Trophoblast cell (in vitro differentiated cells and primary cell): ENCODE data around the gene RRAS.
A peak's percentile ranks its signal among the peaks of the same experiment; 100 is the strongest.

Experiments used
- DNase-seq, 2 donors: peaks; one replicate each; pipeline ENCODE4 v3.0.0-alpha.2; 2016
- H2AFZ ChIP-seq: 2 replicates; pipeline ENCODE4 v1.6.1; 2013; ENCODE audit warnings: low read length, moderate library complexity, mild to moderate bottlenecking; ENCODE audit not compliant: insufficient read depth, poor library complexity
- H2AK5ac ChIP-seq: 2 replicates; pipeline ENCODE4 v1.6.1; 2013; ENCODE audit warnings: mild to moderate bottlenecking, low read length
- H2BK120ac ChIP-seq: 2 replicates; pipeline ENCODE4 v1.6.1; 2013; ENCODE audit warnings: low read length, mild to moderate bottlenecking, moderate library complexity; ENCODE audit not compliant: insufficient read depth, poor library complexity
- H2BK12ac ChIP-seq: 2 replicates; pipeline ENCODE4 v1.6.1; 2013; ENCODE audit warnings: mild to moderate bottlenecking, low read length, moderate library complexity
- H2BK5ac ChIP-seq: 2 replicates; pipeline ENCODE4 v1.6.1; 2013; ENCODE audit warnings: low read length, low read depth, moderate library complexity, mild to moderate bottlenecking; ENCODE audit not compliant: poor library complexity
- H3K14ac ChIP-seq: 2 replicates; pipeline ENCODE4 v1.6.1; 2013; ENCODE audit warnings: mild to moderate bottlenecking, low read length
- H3K18ac ChIP-seq: 2 replicates; pipeline ENCODE4 v1.6.1; 2013; ENCODE audit warnings: mild to moderate bottlenecking, low read length
- H3K23ac ChIP-seq: 2 replicates; pipeline ENCODE4 v1.6.1; 2013; ENCODE audit warnings: low read length
- H3K27ac ChIP-seq: 2 replicates; pipeline ENCODE4 v1.5.1; 2013; ENCODE audit warnings: low read depth, mild to moderate bottlenecking, inconsistent platforms, low read length, moderate library complexity
- H3K27me3 ChIP-seq: 2 replicates; pipeline ENCODE4 v1.6.1; 2013; ENCODE audit warnings: inconsistent platforms, mild to moderate bottlenecking, low read length, moderate library complexity; ENCODE audit not compliant: insufficient read depth
- H3K36me3 ChIP-seq, 2 experiments: 1 replicate in 1 of 2; 2 replicates in 1 of 2; pipeline ENCODE4 v1.6.1; 2013; ENCODE audit warnings: low read length in 2 of 2, mild to moderate bottlenecking in 2 of 2, moderate library complexity in 1 of 2; ENCODE audit not compliant: insufficient read depth in 2 of 2, control insufficient read depth in 1 of 2
- H3K4ac ChIP-seq: 2 replicates; pipeline ENCODE4 v1.6.1; 2013; ENCODE audit warnings: low read depth, mild to moderate bottlenecking, low read length, moderate library complexity
- H3K4me1 ChIP-seq, 2 experiments: 1 replicate in 1 of 2; 2 replicates in 1 of 2; pipeline ENCODE4 v1.6.1; 2013; ENCODE audit warnings: low read length in 2 of 2, mild to moderate bottlenecking in 2 of 2, moderate library complexity in 1 of 2; ENCODE audit not compliant: insufficient read depth in 2 of 2, control insufficient read depth in 1 of 2
- H3K4me2 ChIP-seq: 2 replicates; pipeline ENCODE4 v1.6.1; 2013; ENCODE audit warnings: inconsistent platforms, mild to moderate bottlenecking, low read length, moderate library complexity
- H3K4me3 ChIP-seq: 2 replicates; pipeline ENCODE4 v1.5.1; 2013; ENCODE audit warnings: mild to moderate bottlenecking, low read depth, low read length, inconsistent platforms
- H3K79me1 ChIP-seq: one replicate; pipeline ENCODE4 v1.6.1; 2013; ENCODE audit warnings: low read length
- H3K79me2 ChIP-seq: 2 replicates; pipeline ENCODE4 v1.6.1; 2013; ENCODE audit warnings: low read length, mild to moderate bottlenecking; ENCODE audit not compliant: control insufficient read depth, insufficient read depth, poor library complexity
- H3K9ac ChIP-seq: 2 replicates; pipeline ENCODE4 v1.6.1; 2013; ENCODE audit warnings: mild to moderate bottlenecking, low read length
- H3K9me3 ChIP-seq: 2 replicates; pipeline ENCODE4 v1.6.1; 2013; ENCODE audit warnings: low read depth, mild to moderate bottlenecking, control low read depth, inconsistent platforms, low read length; ENCODE audit not compliant: insufficient read depth
- H4K12ac ChIP-seq: 2 replicates; pipeline ENCODE4 v1.6.1; 2013; ENCODE audit warnings: low read depth, mild to moderate bottlenecking, low read length, moderate library complexity
- H4K8ac ChIP-seq: 2 replicates; pipeline ENCODE4 v1.6.1; 2013; ENCODE audit warnings: low read depth, mild to moderate bottlenecking, low read length, moderate library complexity
- H4K91ac ChIP-seq: one replicate; pipeline ENCODE4 v1.6.1; 2013; ENCODE audit warnings: low read depth, mild to moderate bottlenecking, low read length, moderate library complexity
- WGBS: extraction: QIAGEN DNeasy Blood & Tissue Kit; methylation state at CpG from one replicate; pipeline ENCODE4 v1.1.7; 2013; ENCODE audit warnings: missing lambda C conversion rate; ENCODE audit not compliant: insufficient read length, insufficient coverage; ENCODE audit errors: extremely low coverage; 5-methylcytosine and 5-hydroxymethylcytosine counted together

The RRAS gene

GRCh38 chr19:49646586-49646985, 6.6 kb upstream of the RRAS start:
- DNase-seq: no peak
- WGBS: no CpG with 5 or more reads among the region's 17 CpGs

GRCh38 chr19:49645995-49646394, 6.1 kb upstream of the RRAS start:
- no peak overlapping the region for H3K4me2 ChIP-seq
- H3K14ac ChIP-seq: no peak overlapping the region
- no CpG with 5 or more reads among the region's 13 CpGs for WGBS
- no peaks in the 10 kb centered on the region for H3K27me3 ChIP-seq
- no peak overlapping the region for H3K9ac ChIP-seq
- no peak overlapping the region for H4K12ac ChIP-seq
- no peak overlapping the region for H3K27ac ChIP-seq
- H2BK5ac ChIP-seq: no peak overlapping the region
- H3K79me2 ChIP-seq: peaks cover 14% of the 10 kb centered on the region
- no peak for DNase-seq
- H2AFZ ChIP-seq: no peak overlapping the region
- no peak overlapping the region for H2BK120ac ChIP-seq
- H3K79me1 ChIP-seq: peaks cover 11% of the 10 kb centered on the region
- peaks cover 50% of the 10 kb centered on the region in 2 experiments for H3K36me3 ChIP-seq
- H3K4ac ChIP-seq: no peak overlapping the region
- no peak overlapping the region for H2AK5ac ChIP-seq
- peaks cover 1 to 11% of the 10 kb centered on the region in 2 experiments for H3K4me1 ChIP-seq
- H3K9me3 ChIP-seq: no peaks in the 10 kb centered on the region
- H3K18ac ChIP-seq: no peak overlapping the region
- H3K23ac ChIP-seq: no peak overlapping the region
- no peak overlapping the region for H4K8ac ChIP-seq
- no peak overlapping the region for H3K4me3 ChIP-seq
- no peak overlapping the region for H2BK12ac ChIP-seq
- no peak overlapping the region for H4K91ac ChIP-seq

More at GRCh38 chr19:49646586-49646985, 6.6 kb upstream of the RRAS start:
- H3K27me3 ChIP-seq: no peaks in the 10 kb centered on the region
- H3K9ac ChIP-seq: no peak overlapping the region
- no peak overlapping the region for H3K4me3 ChIP-seq
- H4K91ac ChIP-seq: no peak overlapping the region
- H3K23ac ChIP-seq: no peak overlapping the region
- H3K27ac ChIP-seq: no peak overlapping the region
- H2AK5ac ChIP-seq: no peak overlapping the region
- no peak overlapping the region for H3K4ac ChIP-seq
- no peak overlapping the region for H2BK12ac ChIP-seq
- peaks cover 0 to 7% of the 10 kb centered on the region in 2 experiments for H3K4me1 ChIP-seq
- H3K4me2 ChIP-seq: no peak overlapping the region
- H2BK5ac ChIP-seq: no peak overlapping the region
- no peak overlapping the region for H3K14ac ChIP-seq
- no peak overlapping the region for H4K12ac ChIP-seq
- H2BK120ac ChIP-seq: no peak overlapping the region
- no peak overlapping the region for H2AFZ ChIP-seq
- peaks cover 13% of the 10 kb centered on the region for H3K79me2 ChIP-seq
- no peak overlapping the region for H4K8ac ChIP-seq
- H3K79me1 ChIP-seq: peaks cover 5% of the 10 kb centered on the region
- H3K9me3 ChIP-seq: no peaks in the 10 kb centered on the region
- H3K18ac ChIP-seq: no peak overlapping the region
- H3K36me3 ChIP-seq: peaks cover 56% of the 10 kb centered on the region in 2 experiments

- no peak overlapping the region for H3K4me2 ChIP-seq
- no peak overlapping the region for H3K4ac ChIP-seq
- H3K27me3 ChIP-seq: no peaks in the 10 kb centered on the region
- no peak overlapping the region for H2BK120ac ChIP-seq
- no peak overlapping the region for H2BK5ac ChIP-seq
- H4K12ac ChIP-seq: no peak overlapping the region
- no peak overlapping the region for H3K18ac ChIP-seq
- H4K8ac ChIP-seq: no peak overlapping the region
- peaks cover 15% of the 10 kb centered on the region for H3K79me1 ChIP-seq
- no peak overlapping the region for H3K9ac ChIP-seq
- no peak overlapping the region for H2BK12ac ChIP-seq
- H2AFZ ChIP-seq: no peak overlapping the region
- no CpG with 5 or more reads among the region's 11 CpGs for WGBS
- H3K36me3 ChIP-seq: peaks cover 47 to 48% of the 10 kb centered on the region in 2 experiments
- peaks cover 3 to 13% of the 10 kb centered on the region in 2 experiments for H3K4me1 ChIP-seq
- H3K27ac ChIP-seq: no peak overlapping the region
- no peak overlapping the region for H3K23ac ChIP-seq
- H2AK5ac ChIP-seq: no peak overlapping the region
- H3K14ac ChIP-seq: no peak overlapping the region
- H3K4me3 ChIP-seq: no peak overlapping the region
- no peak overlapping the region for H4K91ac ChIP-seq
- DNase-seq: no peak
- H3K9me3 ChIP-seq: no peaks in the 10 kb centered on the region
- H3K79me2 ChIP-seq: peaks cover 16% of the 10 kb centered on the region
These were observed 5.6 kb upstream of the RRAS start for GRCh38 chr19:49645592-49645991.

- peaks cover 6 to 22% of the 10 kb centered on the region in 2 experiments for H3K4me1 ChIP-seq
- H3K4me3 ChIP-seq: no peak overlapping the region
- H3K23ac ChIP-seq: no peak overlapping the region
- DNase-seq: no peak
- H3K4me2 ChIP-seq: peak overlapping the region; percentile 25
- no peak overlapping the region for H2BK120ac ChIP-seq
- no peak overlapping the region for H2BK12ac ChIP-seq
- H3K36me3 ChIP-seq: peaks cover 32 to 35% of the 10 kb centered on the region in 2 experiments
- peak overlapping the region; percentile 93 for H3K4ac ChIP-seq
- H2BK5ac ChIP-seq: no peak overlapping the region
- H4K91ac ChIP-seq: no peak overlapping the region
- no CpG with 5 or more reads among the region's 2 CpGs for WGBS
- peaks cover 23% of the 10 kb centered on the region for H3K79me1 ChIP-seq
- peaks cover 18% of the 10 kb centered on the region for H3K79me2 ChIP-seq
- H3K9me3 ChIP-seq: no peaks in the 10 kb centered on the region
- H3K27ac ChIP-seq: no peak overlapping the region
- no peak overlapping the region for H3K18ac ChIP-seq
- no peak overlapping the region for H3K14ac ChIP-seq
- no peak overlapping the region for H2AK5ac ChIP-seq
- H3K27me3 ChIP-seq: no peaks in the 10 kb centered on the region
- peak overlapping the region; percentile 54 for H3K9ac ChIP-seq
- H2AFZ ChIP-seq: no peak overlapping the region
- H4K8ac ChIP-seq: no peak overlapping the region
- H4K12ac ChIP-seq: no peak overlapping the region
These were observed 3.5 kb upstream of the RRAS start for GRCh38 chr19:49643466-49643865.
